Measurements from ENCODE around the gene FAM217A. TPM values are rescaled to one million over a fixed set of nuclear protein-coding genes. Genes with fewer than 3 reads are reported as not detected.
A peak's percentile ranks its signal among the peaks of the same experiment; 100 is the strongest.

The FAM217A gene
- total and polyA plus RNA-seq, 2 of the 13 experiments (the other 11 are each of a cell fraction or from before 2014, with no cell fraction given), result not detected

DNA sequence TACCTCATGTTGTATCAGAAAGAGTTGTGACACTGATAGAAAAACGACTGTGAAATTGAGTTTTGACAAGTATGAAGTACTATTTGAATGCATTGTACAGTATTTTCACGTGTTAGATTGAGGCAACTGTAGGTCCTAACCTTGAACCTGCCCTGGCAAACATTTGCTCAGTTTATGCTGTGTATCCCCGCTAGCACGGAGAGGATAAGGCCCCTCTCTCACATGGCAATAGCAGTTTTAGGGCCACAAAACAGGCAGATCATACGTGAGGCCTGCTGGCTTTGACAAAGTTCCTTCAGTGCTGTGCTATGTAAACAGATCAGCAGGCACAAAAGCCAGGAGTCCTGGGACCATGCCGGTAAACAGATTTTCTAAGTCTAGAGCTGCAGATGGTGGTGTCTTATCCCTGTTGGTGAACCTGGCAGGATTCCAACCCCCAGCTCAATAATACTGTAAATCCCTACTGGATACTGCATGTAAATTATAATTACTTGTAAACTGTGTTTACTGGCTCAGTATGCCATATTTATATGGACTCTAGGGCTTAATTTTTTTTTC, 23.8 kb upstream of the FAM217A start (continued):
- TF ChIP-seq, protein P1, sequence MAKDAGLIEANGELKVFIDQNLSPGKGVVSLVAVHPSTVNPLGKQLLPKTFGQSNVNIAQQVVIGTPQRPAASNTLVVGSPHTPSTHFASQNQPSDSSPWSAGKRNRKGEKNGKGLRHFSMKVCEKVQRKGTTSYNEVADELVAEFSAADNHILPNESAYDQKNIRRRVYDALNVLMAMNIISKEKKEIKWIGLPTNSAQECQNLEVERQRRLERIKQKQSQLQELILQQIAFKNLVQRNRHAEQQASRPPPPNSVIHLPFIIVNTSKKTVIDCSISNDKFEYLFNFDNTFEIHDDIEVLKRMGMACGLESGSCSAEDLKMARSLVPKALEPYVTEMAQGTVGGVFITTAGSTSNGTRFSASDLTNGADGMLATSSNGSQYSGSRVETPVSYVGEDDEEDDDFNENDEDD (CRISPR knock-in tag; IDR thresholded peaks at IDR 0.05; ENCODE audit: borderline replicate concordance), result no peak
- TF ChIP-seq ZNF484 (CRISPR knock-in tag; IDR thresholded peaks at IDR 0.05; ENCODE audit: borderline replicate concordance, low read depth), result no peak
- TF ChIP-seq, protein P2, sequence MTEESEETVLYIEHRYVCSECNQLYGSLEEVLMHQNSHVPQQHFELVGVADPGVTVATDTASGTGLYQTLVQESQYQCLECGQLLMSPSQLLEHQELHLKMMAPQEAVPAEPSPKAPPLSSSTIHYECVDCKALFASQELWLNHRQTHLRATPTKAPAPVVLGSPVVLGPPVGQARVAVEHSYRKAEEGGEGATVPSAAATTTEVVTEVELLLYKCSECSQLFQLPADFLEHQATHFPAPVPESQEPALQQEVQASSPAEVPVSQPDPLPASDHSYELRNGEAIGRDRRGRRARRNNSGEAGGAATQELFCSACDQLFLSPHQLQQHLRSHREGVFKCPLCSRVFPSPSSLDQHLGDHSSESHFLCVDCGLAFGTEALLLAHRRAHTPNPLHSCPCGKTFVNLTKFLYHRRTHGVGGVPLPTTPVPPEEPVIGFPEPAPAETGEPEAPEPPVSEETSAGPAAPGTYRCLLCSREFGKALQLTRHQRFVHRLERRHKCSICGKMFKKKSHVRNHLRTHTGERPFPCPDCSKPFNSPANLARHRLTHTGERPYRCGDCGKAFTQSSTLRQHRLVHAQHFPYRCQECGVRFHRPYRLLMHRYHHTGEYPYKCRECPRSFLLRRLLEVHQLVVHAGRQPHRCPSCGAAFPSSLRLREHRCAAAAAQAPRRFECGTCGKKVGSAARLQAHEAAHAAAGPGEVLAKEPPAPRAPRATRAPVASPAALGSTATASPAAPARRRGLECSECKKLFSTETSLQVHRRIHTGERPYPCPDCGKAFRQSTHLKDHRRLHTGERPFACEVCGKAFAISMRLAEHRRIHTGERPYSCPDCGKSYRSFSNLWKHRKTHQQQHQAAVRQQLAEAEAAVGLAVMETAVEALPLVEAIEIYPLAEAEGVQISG (CRISPR knock-in tag; IDR thresholded peaks at IDR 0.05), result peak; percentile 86
- TF ChIP-seq, protein P3, sequence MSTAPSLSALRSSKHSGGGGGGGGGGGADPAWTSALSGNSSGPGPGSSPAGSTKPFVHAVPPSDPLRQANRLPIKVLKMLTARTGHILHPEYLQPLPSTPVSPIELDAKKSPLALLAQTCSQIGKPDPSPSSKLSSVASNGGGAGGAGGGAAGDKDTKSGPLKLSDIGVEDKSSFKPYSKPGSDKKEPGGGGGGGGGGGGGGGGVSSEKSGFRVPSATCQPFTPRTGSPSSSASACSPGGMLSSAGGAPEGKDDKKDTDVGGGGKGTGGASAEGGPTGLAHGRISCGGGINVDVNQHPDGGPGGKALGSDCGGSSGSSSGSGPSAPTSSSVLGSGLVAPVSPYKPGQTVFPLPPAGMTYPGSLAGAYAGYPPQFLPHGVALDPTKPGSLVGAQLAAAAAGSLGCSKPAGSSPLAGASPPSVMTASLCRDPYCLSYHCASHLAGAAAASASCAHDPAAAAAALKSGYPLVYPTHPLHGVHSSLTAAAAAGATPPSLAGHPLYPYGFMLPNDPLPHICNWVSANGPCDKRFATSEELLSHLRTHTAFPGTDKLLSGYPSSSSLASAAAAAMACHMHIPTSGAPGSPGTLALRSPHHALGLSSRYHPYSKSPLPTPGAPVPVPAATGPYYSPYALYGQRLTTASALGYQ (CRISPR knock-in tag; IDR thresholded peaks at IDR 0.05), result peak; percentile 93
- TF ChIP-seq NFE2 (CRISPR knock-in tag; IDR thresholded peaks at IDR 0.05), result no peak
- peak; percentile 98 for TF ChIP-seq ZSCAN21 (CRISPR knock-in tag; IDR thresholded peaks at IDR 0.05; ENCODE audit: borderline replicate concordance)
- TF ChIP-seq RCOR2 (CRISPR knock-in tag; IDR thresholded peaks at IDR 0.05), result peak; percentile 84
- TF ChIP-seq, protein P4, sequence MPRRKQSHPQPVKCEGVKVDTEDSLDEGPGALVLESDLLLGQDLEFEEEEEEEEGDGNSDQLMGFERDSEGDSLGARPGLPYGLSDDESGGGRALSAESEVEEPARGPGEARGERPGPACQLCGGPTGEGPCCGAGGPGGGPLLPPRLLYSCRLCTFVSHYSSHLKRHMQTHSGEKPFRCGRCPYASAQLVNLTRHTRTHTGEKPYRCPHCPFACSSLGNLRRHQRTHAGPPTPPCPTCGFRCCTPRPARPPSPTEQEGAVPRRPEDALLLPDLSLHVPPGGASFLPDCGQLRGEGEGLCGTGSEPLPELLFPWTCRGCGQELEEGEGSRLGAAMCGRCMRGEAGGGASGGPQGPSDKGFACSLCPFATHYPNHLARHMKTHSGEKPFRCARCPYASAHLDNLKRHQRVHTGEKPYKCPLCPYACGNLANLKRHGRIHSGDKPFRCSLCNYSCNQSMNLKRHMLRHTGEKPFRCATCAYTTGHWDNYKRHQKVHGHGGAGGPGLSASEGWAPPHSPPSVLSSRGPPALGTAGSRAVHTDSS (CRISPR knock-in tag; conservative IDR thresholded peaks at IDR 0.05), result no peak
- TF ChIP-seq ZNF350 (CRISPR knock-in tag; IDR thresholded peaks at IDR 0.05; ENCODE audit: borderline replicate concordance, low read depth), result peak; percentile 76; the same call in 1 of the 2 replicates
- TF ChIP-seq SRSF9 (IDR thresholded peaks at IDR 0.05; ENCODE audit: borderline replicate concordance, insufficient read depth, low read depth, low read length, poor library complexity, severe bottlenecking), result no peak
- TF ChIP-seq AHR (CRISPR knock-in tag; IDR thresholded peaks at IDR 0.05), result peak; percentile 89; the same call in 1 of the 2 replicates
- TF ChIP-seq, protein P5, sequence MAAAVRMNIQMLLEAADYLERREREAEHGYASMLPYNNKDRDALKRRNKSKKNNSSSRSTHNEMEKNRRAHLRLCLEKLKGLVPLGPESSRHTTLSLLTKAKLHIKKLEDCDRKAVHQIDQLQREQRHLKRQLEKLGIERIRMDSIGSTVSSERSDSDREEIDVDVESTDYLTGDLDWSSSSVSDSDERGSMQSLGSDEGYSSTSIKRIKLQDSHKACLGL (CRISPR knock-in tag; IDR thresholded peaks at IDR 0.05), result no peak
- TF ChIP-seq, protein P6, sequence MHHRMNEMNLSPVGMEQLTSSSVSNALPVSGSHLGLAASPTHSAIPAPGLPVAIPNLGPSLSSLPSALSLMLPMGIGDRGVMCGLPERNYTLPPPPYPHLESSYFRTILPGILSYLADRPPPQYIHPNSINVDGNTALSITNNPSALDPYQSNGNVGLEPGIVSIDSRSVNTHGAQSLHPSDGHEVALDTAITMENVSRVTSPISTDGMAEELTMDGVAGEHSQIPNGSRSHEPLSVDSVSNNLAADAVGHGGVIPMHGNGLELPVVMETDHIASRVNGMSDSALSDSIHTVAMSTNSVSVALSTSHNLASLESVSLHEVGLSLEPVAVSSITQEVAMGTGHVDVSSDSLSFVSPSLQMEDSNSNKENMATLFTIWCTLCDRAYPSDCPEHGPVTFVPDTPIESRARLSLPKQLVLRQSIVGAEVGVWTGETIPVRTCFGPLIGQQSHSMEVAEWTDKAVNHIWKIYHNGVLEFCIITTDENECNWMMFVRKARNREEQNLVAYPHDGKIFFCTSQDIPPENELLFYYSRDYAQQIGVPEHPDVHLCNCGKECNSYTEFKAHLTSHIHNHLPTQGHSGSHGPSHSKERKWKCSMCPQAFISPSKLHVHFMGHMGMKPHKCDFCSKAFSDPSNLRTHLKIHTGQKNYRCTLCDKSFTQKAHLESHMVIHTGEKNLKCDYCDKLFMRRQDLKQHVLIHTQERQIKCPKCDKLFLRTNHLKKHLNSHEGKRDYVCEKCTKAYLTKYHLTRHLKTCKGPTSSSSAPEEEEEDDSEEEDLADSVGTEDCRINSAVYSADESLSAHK (CRISPR knock-in tag; IDR thresholded peaks at IDR 0.05; ENCODE audit: borderline replicate concordance), result no peak
- peak; percentile 91; the same call in 1 of the 2 replicates for TF ChIP-seq KDM3A (CRISPR knock-in tag; IDR thresholded peaks at IDR 0.05; ENCODE audit: low read depth)
- no peak; the same call in none of the 2 replicates for TF ChIP-seq ZNF644 (CRISPR knock-in tag; IDR thresholded peaks at IDR 0.05; ENCODE audit: low read depth)
- TF ChIP-seq MED13 (CRISPR knock-in tag; IDR thresholded peaks at IDR 0.05), result no peak; the same call in 1 of the 2 replicates
- no peak for TF ChIP-seq ZNF550 (CRISPR knock-in tag; IDR thresholded peaks at IDR 0.05; ENCODE audit: borderline replicate concordance)
- peak; percentile 99 for TF ChIP-seq RARA (CRISPR knock-in tag; IDR thresholded peaks at IDR 0.05)

Data from HepG2 (cell line).